ENCODE measurements around the gene SLC35A1.

Gene SLC35A1

GRCh38 chr6:87472525-87473418 is at the start of gene SLC35A1:
Gene SLC35A1, plus strand, starts transcription at chr6:87472974. Its CDS starts 30 bp downstream, at chr6:87473004.
- Histone ChIP-seq H3K27ac (peak within 1 kb of the TSS; percentile 87 to 97), H3K4me3 (peak within 1 kb of the TSS; percentile 98)
- TF ChIP-seq CTCF (IDR thresholded peaks at IDR 0.05) = no peak
- peak; percentile 93 for DNase-seq (ENCODE audit: low spot score)

GRCh38 chr6:87426789-87427188 is 46.0 kb upstream of the SLC35A1 start:
- Histone ChIP-seq H3K27ac (no peak overlapping the region), H3K4me3 (no peak overlapping the region)
- no peak for DNase-seq (ENCODE audit: low spot score)
- no peak for TF ChIP-seq CTCF (IDR thresholded peaks at IDR 0.05)

- H3K27ac ChIP-seq = no peak overlapping the region
- DNase-seq (ENCODE audit: low spot score) = no peak
Observed at GRCh38 chr6:87430499-87430898, 42.3 kb upstream of the SLC35A1 start.

GRCh38 chr6:87431263-87431662 is 41.5 kb upstream of the SLC35A1 start:
- TF ChIP-seq CTCF (IDR thresholded peaks at IDR 0.05) = no peak
- DNase-seq (ENCODE audit: low spot score) = no peak
- no peak overlapping the region for H3K4me3 ChIP-seq
- no peak overlapping the region for H3K27ac ChIP-seq

More at GRCh38 chr6:87430499-87430898, 42.3 kb upstream of the SLC35A1 start:
- H3K4me3 ChIP-seq = no peak overlapping the region
- no peak for TF ChIP-seq CTCF (IDR thresholded peaks at IDR 0.05)

GRCh38 chr6:87436435-87436834 is 36.3 kb upstream of the SLC35A1 start:
- DNase-seq (ENCODE audit: low spot score) = no peak
- H3K27ac ChIP-seq = no peak overlapping the region
- no peak for TF ChIP-seq CTCF (IDR thresholded peaks at IDR 0.05)
- no peak overlapping the region for H3K4me3 ChIP-seq

GRCh38 chr6:87441711-87442110 is 31.1 kb upstream of the SLC35A1 start:
- H3K27ac ChIP-seq = no peak overlapping the region
- H3K4me3 ChIP-seq = no peak overlapping the region
- TF ChIP-seq CTCF (IDR thresholded peaks at IDR 0.05) = no peak
- DNase-seq (ENCODE audit: low spot score) = no peak

- Histone ChIP-seq H3K27ac (no peak overlapping the region), H3K4me3 (no peak overlapping the region)
- DNase-seq (ENCODE audit: low spot score) = no peak
- no peak for TF ChIP-seq CTCF (IDR thresholded peaks at IDR 0.05)
Observed at GRCh38 chr6:87444362-87444761, 28.4 kb upstream of the SLC35A1 start.

Measured in coronary artery (tissue), 2 donors.